NOMO-1 (cell line): ENCODE measurements around the gene RASSF1.

ENCODE experiments used
- DNase-seq, 2 experiments: peaks; one replicate each; lab custom pipeline; 2025; ENCODE audit not compliant: unreplicated experiment in 2 of 2; lab: John Stamatoyannopoulos, UW

RASSF1 gene

GRCh38 chr3:50340448-50341329 is at the start of gene RASSF1:
Gene RASSF1, minus strand, starts transcription at chr3:50340836. Its CDS starts 31 bp downstream, at chr3:50340805.
- peak; percentile 95 to 98 for DNase-seq

DNA sequence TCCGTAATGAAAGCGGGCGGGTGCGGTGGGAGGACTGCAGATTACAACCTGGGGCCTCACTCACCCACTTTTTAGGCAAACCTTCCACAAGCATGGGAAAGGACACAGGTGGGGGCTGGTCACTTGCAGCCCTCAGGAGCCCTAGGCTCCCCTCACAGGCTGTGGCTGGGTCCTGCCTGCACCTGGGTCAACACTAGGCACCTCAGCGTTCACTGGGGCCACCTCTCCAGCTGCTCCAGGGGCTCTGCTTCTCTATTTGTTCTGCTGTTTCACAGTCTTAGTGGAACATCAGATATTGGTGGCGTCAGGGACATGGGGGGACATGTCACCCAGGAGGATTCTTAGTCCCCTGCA is 48.8 kb upstream of the RASSF1 start:
- no peak for DNase-seq

DNA sequence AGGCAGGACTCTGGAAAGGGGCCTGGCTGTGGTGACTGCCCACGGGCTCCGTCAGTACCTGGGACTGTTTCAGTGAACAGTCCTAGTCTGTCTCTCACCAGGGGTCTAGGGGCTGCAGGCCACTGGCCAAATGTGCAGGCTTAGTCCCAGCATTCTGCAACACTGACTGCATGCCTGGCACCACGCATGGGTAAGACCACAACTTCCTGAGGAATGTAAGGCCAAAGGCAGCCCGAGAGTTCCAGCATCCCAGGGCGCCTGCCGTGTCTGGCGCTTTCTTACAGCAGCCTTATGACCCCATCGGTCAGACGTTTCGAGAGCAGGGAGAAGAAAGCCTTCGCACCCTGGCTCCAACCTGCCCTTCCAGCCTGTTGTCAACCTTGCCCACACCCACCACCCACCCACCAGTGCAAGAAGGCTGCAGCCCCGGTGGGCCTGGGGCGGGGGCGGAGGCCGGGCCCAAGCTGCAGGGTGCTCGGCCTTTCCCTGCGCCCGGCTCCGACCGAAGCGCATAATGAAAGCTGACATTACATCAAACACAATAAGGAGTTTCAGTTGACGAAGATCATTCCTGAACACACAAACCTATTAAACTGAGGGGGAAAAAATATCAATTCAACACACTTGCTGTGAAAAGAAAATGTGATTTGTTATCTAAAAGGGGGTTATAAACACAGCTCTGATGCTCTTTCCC is 48.2 kb upstream of the RASSF1 start:
- no peak for DNase-seq

DNA sequence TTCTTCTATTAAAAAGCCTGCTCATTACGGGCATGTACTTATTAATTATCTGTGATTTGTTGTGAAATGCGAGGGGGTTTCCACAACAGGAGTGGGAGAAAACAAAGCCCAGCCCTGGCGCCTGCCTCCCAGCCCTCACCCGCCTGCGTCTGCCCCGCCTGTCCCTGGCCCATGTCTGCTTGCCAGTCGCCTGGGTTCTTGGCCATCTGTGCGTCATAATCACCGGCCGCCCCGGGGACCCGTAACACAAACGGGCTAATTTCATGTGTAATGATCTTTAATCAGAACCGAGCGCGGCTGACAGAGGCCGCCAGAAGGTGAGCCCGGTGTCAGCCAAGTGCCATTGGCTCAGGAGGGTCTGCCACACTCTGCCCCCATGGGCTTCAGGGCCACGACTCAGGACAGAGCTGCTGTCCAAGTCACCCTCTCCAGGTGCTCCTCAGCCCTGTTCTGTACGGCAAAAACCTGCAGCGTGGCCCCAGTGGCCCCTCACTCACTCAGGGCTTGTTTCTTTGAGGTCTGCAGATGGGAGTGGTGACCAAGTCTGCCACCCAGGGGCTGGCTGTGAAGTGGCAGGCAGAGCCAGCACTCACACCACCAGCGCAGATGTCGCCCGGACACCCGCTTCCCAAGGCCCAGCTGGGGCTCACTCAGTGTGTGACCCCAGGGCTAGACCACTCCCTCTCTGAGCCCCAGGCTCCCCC is 47.5 kb upstream of the RASSF1 start:
- no peak for DNase-seq

DNA sequence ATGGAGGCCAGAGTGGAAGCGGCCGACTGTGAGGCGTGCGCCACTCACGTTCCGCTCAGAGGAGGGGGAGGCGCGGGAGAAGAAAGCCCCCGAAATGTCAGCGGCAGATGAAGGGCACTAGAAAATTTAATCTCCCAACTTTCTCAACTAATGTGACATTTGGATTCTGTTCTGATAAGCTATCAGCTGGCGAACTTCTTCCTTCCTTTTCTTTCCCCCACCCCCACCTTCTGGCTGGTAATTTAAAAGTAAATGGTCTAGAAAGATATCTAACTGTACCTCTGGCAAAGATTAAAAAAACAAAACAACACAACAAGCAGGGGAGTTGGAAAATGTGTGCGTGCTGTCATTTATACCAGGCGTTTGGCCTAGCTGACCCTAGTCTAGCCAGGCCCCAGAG is 45.1 kb upstream of the RASSF1 start:
- DNase-seq, result no peak

DNA sequence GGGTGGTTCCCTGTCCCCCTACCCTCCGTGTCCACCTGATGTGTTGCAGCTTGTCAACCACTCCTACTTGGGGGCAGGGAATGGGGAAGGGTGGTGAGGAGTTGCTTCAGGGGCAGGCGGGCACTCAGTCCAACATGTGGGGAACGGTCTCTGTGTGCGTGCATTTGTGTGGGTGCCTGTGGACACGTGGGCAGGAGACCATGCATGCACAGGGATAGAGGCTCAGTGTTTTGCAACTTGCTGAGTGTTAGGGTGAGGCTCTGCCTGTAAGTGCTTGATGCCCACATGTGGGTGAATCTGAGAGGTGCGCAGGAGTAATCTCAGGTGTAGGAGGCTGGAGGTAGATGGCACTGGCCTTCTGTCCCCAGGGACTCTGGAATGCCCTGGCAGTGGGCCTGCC is 43.1 kb upstream of the RASSF1 start:
- DNase-seq, result no peak

DNA sequence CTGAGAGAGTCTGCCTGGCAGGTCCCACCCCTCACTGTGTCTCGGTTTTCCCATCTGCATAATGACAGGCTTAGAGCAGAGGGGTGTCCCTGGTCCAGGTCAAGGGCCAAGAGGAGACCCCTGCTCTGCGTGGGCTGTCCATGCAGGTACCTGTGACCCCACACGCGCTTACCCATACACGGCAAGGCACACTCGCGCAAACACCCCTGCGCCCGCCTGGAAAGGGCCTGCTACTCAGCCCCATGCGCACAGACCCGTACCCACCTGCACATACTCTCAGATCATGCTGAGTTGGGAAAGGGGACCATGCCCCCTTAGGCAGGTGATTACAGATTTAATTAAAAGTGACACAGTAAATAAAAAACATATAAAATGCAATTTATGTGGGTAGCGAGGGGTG is 42.1 kb upstream of the RASSF1 start:
- DNase-seq, result no peak

DNA sequence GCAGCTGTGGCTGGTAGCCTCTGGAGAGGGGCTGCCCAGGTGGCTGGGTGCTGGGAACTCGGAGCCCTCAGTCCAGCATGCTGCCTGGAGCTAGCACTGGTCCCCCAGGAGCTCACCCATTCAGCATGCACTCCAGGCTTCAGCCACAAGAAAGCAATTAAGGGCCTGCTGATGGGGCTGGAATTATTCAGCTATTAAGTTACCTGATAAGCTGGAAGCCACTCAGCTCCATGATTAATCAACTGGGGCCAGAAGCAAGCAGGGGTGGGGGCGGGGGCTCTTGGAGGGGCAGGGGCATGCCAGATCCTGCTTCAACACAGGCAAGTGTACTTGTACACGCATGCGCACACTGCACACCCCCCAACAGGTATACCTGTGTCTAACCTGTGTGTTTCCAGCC is 40.7 kb upstream of the RASSF1 start:
- no peak for DNase-seq

DNA sequence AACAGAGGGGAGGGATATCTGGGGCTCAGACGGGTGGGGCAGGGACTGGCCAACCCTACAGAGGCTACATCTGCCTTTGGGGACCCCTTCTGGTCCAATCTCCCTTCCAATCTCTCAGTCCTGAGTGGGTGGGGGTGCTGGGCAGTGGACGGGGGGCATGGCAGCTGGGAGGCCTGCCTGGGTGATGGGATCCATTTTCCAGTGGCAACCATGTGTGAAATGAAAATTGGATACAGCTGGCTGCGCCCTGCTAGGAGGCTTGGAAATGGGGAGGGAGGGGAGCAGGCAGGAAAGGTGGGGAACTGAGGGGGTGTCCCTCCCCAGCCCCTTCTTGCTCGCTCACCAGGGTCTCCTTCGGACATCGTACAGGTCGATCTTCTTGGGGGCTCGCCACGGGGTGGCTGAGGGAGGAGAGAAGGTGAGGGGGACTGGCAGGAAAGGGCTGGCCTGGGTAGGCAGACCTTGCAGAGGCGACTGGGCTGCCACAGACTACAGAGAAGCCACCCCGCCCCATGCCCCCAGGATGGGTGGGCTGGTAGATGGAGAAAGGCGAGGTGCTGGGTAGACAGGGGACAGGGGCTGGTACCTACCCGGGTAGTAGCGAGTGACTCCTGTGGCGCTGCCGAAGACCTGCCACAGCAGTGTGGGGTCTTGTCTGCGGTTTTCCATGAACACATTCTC is 39.9 kb upstream of the RASSF1 start:
- no peak for DNase-seq

- no peak for DNase-seq
These were observed 38.1 kb upstream of the RASSF1 start for GRCh38 chr3:50378757-50379156.

- DNase-seq, result no peak
These were observed 37.4 kb upstream of the RASSF1 start for GRCh38 chr3:50378024-50378423.

GRCh38 chr3:50375258-50375931 is 34.8 kb upstream of the RASSF1 start:
- DNase-seq, result peak in 1 of 2 experiments; percentile 4

- DNase-seq, result no peak
These were observed 34.0 kb upstream of the RASSF1 start for GRCh38 chr3:50374363-50375257.

GRCh38 chr3:50373146-50374051 is 32.8 kb upstream of the RASSF1 start:
- DNase-seq, result no peak

DNA sequence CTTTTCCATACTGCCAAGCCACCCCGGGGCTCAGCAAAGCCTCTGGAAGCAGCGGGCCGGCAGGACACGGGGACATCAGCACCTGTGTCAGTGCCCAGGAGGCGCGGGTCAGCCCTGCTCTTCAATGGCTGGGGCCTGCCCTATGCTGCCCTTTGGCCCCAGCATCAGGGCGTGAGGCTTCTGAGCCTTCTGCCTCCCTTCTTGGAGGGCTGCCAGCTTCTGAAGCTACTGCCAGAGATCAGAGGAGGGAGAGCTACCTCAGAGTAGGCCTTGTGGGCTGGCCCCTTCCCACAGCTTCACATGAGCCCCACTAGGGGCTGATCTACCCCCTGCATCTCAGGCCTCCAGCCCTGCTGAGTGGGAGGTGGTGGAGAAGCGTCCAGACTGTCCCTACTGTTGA is 31.7 kb upstream of the RASSF1 start:
- no peak for DNase-seq

GRCh38 chr3:50371133-50371685 is 30.6 kb upstream of the RASSF1 start:
- DNase-seq, result no peak

DNA sequence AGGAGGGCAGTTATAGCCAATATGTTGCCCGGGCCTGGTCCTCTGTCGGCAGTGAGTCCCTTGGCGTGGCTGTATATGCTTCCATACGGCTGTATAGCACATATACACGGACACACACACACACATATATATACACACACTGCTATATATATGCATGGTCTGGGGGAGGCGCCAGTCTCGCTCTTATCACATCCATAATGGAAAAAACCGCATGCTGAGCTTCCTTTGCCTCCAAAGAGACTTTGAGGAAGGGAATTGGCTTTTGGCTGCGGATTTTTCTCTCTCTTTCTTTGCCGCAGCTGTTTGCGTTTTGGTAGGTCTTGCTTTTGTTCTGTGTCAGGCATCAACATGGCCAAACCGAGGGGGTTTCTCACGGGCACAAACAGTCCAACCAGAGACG is 30.0 kb upstream of the RASSF1 start:
- DNase-seq, result peak; percentile 19 to 23

DNA sequence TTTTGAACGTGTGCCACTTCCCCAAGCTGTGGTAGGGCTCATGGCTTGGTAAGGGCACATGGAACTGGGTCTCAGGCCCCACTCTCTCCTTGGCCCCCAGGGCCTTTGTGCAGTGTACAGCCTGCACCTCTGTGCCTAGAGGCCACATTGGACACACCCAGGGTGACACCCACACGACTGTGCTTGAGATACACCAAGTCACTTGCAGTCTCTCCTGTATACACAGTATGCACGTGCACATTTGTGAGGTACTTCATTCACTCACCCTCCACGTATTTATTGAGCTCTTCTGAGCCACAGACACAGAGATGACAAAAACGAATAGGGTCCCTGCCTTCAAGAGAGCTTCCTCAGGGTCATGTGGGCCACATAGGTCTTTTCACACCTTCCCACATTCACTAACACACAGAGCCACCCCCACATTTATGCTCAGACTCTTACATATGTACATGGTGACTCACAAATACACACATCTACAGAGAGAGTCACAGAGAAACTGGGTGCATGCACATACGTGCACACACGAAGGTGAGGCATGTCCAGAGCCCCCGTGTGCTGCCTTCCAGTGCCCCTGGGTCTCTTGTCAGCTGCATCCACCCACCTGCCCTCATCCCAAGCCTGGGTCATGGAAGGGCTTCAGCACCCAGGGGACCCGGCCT is 28.5 kb upstream of the RASSF1 start:
- DNase-seq, result no peak
